ENCODE results near the gene OTOP3. TPM values are rescaled to one million over a fixed set of nuclear protein-coding genes. Genes with fewer than 3 reads are reported as not detected.

The OTOP3 gene
- total RNA-seq, 1 donor from 2014 or later: not detected

- H3K4me3 ChIP-seq (ENCODE audit: low read depth, low read length): no peak overlapping the region
- DNase-seq (ENCODE audit: low read depth): no peak
- TF ChIP-seq, protein P1, sequence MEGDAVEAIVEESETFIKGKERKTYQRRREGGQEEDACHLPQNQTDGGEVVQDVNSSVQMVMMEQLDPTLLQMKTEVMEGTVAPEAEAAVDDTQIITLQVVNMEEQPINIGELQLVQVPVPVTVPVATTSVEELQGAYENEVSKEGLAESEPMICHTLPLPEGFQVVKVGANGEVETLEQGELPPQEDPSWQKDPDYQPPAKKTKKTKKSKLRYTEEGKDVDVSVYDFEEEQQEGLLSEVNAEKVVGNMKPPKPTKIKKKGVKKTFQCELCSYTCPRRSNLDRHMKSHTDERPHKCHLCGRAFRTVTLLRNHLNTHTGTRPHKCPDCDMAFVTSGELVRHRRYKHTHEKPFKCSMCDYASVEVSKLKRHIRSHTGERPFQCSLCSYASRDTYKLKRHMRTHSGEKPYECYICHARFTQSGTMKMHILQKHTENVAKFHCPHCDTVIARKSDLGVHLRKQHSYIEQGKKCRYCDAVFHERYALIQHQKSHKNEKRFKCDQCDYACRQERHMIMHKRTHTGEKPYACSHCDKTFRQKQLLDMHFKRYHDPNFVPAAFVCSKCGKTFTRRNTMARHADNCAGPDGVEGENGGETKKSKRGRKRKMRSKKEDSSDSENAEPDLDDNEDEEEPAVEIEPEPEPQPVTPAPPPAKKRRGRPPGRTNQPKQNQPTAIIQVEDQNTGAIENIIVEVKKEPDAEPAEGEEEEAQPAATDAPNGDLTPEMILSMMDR (conservative IDR thresholded peaks at IDR 0.05; ENCODE audit: low read depth, low read length): no peak
Measured at GRCh38 chr17:74941128-74941725, 5.5 kb downstream of the OTOP3 start.

GRCh38 chr17:74943808-74944522 is 8.3 kb downstream of the OTOP3 start:
- no peak overlapping the region for H3K4me3 ChIP-seq (ENCODE audit: low read depth, low read length)
- TF ChIP-seq, protein P1 (conservative IDR thresholded peaks at IDR 0.05; ENCODE audit: low read depth, low read length): no peak
- no peak for DNase-seq (ENCODE audit: low read depth)

DNA sequence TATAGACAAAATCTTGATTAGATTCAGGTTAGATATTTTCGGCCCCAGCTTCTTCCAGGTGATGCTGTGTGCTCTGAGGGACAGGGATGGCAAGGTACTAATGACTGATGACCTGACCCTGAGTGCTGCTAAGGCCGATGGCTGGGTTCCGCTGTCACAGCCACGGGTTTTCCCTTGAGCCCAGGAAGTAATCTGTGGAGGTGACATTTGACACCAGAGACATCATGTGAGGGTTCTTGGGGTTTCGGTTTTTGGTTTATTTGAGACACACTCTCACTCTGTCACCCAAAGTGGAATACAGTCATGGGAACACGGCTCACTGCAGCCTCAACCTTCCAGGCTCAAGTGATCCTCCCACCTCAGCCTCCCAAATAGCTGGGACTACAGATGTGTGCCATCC is 9.8 kb downstream of the OTOP3 start:
- TF ChIP-seq, protein P1 (conservative IDR thresholded peaks at IDR 0.05; ENCODE audit: low read depth, low read length): no peak
- no peak overlapping the region for H3K4me3 ChIP-seq (ENCODE audit: low read depth, low read length)
- no peak for DNase-seq (ENCODE audit: low read depth)

DNA sequence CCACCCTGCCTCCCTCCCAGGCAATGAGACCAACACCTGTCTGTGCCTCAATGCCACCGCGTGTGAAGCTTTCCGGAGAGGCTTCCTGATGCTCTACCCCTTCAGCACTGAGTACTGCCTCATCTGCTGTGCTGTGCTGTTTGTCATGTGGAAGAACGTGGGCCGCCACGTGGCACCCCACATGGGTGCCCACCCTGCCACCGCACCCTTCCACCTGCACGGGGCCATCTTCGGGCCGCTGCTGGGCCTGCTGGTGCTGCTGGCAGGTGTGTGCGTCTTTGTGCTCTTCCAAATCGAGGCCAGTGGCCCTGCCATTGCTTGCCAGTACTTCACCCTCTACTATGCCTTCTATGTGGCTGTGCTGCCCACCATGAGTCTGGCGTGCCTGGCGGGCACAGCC is 10.9 kb downstream of the OTOP3 start:
- no peak for DNase-seq (ENCODE audit: low read depth)
- TF ChIP-seq, protein P1 (conservative IDR thresholded peaks at IDR 0.05; ENCODE audit: low read depth, low read length): no peak
- H3K4me3 ChIP-seq (ENCODE audit: low read depth, low read length): no peak overlapping the region

GRCh38 chr17:74947041-74947754 is 11.5 kb downstream of the OTOP3 start:
- DNase-seq (ENCODE audit: low read depth): no peak
- no peak overlapping the region for H3K4me3 ChIP-seq (ENCODE audit: low read depth, low read length)
- TF ChIP-seq, protein P1 (conservative IDR thresholded peaks at IDR 0.05; ENCODE audit: low read depth, low read length): no peak

- DNase-seq (ENCODE audit: low read depth): no peak
- no peak overlapping the region for H3K4me3 ChIP-seq (ENCODE audit: low read depth, low read length)
- TF ChIP-seq, protein P1 (conservative IDR thresholded peaks at IDR 0.05; ENCODE audit: low read depth, low read length): no peak
Measured at GRCh38 chr17:74949455-74950115, 13.9 kb downstream of the OTOP3 start.
